HepG2 (cell line): ENCODE data around the gene BBS9. TPM values are rescaled to one million over a fixed set of nuclear protein-coding genes. Genes with fewer than 3 reads are reported as not detected.

Source experiments
- AHR ChIP-seq: IDR thresholded peaks from 2 replicates; pipeline ENCODE4 v1.6.1; 2018; ENCODE audit warnings: missing genetic modification reagents, missing compliant biosample characterization
- CCDC6 ChIP-seq: sonication (generic); formaldehyde crosslinking; IDR thresholded peaks from 2 replicates; pipeline ENCODE4 v1.8.1; 2022; ENCODE audit warnings: mild to moderate bottlenecking, missing genetic modification reagents, moderate library complexity
- GFI1 ChIP-seq: sonication (generic); formaldehyde crosslinking; IDR thresholded peaks from 2 replicates; pipeline ENCODE4 v1.5.0; 2020; ENCODE audit warnings: missing genetic modification reagents, mild to moderate bottlenecking, borderline replicate concordance
- NCOA1 ChIP-seq: sonication (generic); formaldehyde crosslinking; IDR thresholded peaks from 2 replicates; pipeline ENCODE4 v1.9.0; 2021; ENCODE audit warnings: missing genetic modification reagents
- NFYB ChIP-seq: sonication (generic); formaldehyde crosslinking; IDR thresholded peaks from 2 replicates; pipeline ENCODE4 v1.4.0; 2020; ENCODE audit warnings: missing genetic modification reagents
- PHF21A ChIP-seq: sonication (generic); formaldehyde crosslinking; IDR thresholded peaks from 2 replicates; pipeline ENCODE4 v1.5.0; 2020; ENCODE audit warnings: mild to moderate bottlenecking, missing genetic modification reagents
- POLR2A ChIP-seq, 2 experiments: IDR thresholded peaks; 2 replicates each; pipeline ENCODE4 v1.6.1; 2011; ENCODE audit warnings: low read depth in 2 of 2, low read length in 2 of 2, mild to moderate bottlenecking in 1 of 2, moderate library complexity in 1 of 2; ENCODE audit not compliant: insufficient read depth in 1 of 2
- RELA ChIP-seq: sonication (generic); formaldehyde crosslinking; IDR thresholded peaks from 2 replicates; pipeline ENCODE4 v1.4.0; 2020; ENCODE audit warnings: missing genetic modification reagents
- SYNCRIP ChIP-seq: fragments of 200-400 bp; formaldehyde crosslinking; IDR thresholded peaks from 2 replicates; pipeline ENCODE4 v1.6.1; 2018; ENCODE audit warnings: mild to moderate bottlenecking, low read depth, low read length; ENCODE audit not compliant: insufficient read depth
- TFE3 ChIP-seq: IDR thresholded peaks from 2 replicates; pipeline ENCODE4 v1.6.1; 2016
- ZNF224 ChIP-seq: sonication (generic); formaldehyde crosslinking; IDR thresholded peaks from 2 replicates; pipeline ENCODE4 v1.5.0; 2020; ENCODE audit warnings: mild to moderate bottlenecking, missing genetic modification reagents
- ZNF564 ChIP-seq: sonication (generic); formaldehyde crosslinking; IDR thresholded peaks from 2 replicates; pipeline ENCODE4 v1.8.1; 2023; ENCODE audit warnings: mild to moderate bottlenecking, missing genetic modification reagents
- polyA plus RNA-seq, 8 experiments: library from polyadenylated mRNA; depleted of rRNA in 3 of 8; stranded (reverse) in 7 of 8; unstranded in 1 of 8; fragments of >200 nt; fragmentation: Illumina TruSeq in 4 of 8; extraction: Trizol in 4 of 8; gene quantifications; 2 replicates each; pipeline versions ENCODE4 v1.2.1 to v1.2.3, GENCODE V29; 2011 to 2016; ENCODE audit warnings: low read depth in 4 of 8, missing spikeins in 1 of 8, mixed read lengths in 1 of 8; ENCODE audit not compliant: insufficient read depth in 1 of 8
- total RNA-seq, 5 experiments: library from RNA; depleted of rRNA; stranded (reverse); fragments of >200 nt; fragmentation: Illumina TruSeq; extraction: Trizol; gene quantifications; 2 replicates each; pipeline ENCODE4 v1.2.3, GENCODE V29; 2016; ENCODE audit warnings: low read depth in 1 of 5
- TF ChIP-seq, protein P1 (sequence below): sonication (generic); formaldehyde crosslinking; IDR thresholded peaks from one replicate; pipeline ENCODE4 v1.5.1; 2020; ENCODE audit warnings: mild to moderate bottlenecking, missing genetic modification reagents; ENCODE audit errors: not compliant biosample characterization
- TF ChIP-seq, protein P2 (sequence below): sonication (generic); formaldehyde crosslinking; IDR thresholded peaks from 2 replicates; pipeline ENCODE4 v1.5.0; 2020; ENCODE audit warnings: mild to moderate bottlenecking, missing genetic modification reagents
- TF ChIP-seq, protein P3 (sequence below): sonication (generic); formaldehyde crosslinking; IDR thresholded peaks from 2 replicates; pipeline ENCODE4 v1.5.1; 2020; ENCODE audit warnings: mild to moderate bottlenecking, missing genetic modification reagents, borderline replicate concordance

Gene BBS9
- total and polyA plus RNA-seq, 2 of the 13 experiments (the other 11 are each of a cell fraction or from before 2014, with no cell fraction given) = 5.1 to 7.8 TPM

DNA sequence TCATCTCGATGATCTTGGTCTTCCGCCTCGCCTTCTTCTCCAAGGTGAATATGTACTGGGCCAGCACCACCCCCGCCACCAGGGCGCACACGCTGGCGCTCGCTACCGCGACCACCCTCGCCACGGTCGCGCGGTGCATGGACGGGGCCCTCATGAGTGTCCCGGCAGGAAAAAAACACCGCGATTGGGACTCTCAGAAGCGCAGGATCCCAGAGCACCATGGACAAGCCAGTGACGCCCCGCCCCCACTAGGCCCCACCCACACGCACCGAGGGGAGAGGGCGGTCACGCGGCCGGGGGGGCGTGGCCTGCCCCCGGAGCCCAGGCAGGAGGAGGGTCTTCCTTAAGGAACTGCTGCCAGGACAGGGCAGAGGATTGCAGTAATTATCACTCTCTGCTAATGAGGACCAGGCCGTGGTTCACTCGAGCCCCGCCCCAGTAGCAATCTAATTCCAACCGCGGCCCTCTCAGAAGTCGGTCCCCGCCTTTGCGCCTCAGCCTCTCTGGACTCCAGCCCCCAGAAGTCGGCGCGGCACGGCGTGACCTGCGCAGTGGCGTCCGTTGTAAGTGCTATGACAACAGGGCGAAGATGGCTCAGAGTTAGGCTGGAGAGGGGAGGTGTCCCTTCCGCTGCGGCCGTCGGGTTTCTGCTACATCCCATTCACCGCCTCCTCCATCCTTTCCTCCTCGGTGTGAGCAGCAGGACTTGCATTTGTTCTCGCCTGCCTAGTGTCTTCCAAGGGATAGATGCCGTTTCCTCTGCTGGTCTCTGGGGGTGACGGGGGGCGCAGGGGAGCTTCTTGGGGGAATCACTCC lies at the start of gene BBS9 (continued):
- TF ChIP-seq, protein P1, sequence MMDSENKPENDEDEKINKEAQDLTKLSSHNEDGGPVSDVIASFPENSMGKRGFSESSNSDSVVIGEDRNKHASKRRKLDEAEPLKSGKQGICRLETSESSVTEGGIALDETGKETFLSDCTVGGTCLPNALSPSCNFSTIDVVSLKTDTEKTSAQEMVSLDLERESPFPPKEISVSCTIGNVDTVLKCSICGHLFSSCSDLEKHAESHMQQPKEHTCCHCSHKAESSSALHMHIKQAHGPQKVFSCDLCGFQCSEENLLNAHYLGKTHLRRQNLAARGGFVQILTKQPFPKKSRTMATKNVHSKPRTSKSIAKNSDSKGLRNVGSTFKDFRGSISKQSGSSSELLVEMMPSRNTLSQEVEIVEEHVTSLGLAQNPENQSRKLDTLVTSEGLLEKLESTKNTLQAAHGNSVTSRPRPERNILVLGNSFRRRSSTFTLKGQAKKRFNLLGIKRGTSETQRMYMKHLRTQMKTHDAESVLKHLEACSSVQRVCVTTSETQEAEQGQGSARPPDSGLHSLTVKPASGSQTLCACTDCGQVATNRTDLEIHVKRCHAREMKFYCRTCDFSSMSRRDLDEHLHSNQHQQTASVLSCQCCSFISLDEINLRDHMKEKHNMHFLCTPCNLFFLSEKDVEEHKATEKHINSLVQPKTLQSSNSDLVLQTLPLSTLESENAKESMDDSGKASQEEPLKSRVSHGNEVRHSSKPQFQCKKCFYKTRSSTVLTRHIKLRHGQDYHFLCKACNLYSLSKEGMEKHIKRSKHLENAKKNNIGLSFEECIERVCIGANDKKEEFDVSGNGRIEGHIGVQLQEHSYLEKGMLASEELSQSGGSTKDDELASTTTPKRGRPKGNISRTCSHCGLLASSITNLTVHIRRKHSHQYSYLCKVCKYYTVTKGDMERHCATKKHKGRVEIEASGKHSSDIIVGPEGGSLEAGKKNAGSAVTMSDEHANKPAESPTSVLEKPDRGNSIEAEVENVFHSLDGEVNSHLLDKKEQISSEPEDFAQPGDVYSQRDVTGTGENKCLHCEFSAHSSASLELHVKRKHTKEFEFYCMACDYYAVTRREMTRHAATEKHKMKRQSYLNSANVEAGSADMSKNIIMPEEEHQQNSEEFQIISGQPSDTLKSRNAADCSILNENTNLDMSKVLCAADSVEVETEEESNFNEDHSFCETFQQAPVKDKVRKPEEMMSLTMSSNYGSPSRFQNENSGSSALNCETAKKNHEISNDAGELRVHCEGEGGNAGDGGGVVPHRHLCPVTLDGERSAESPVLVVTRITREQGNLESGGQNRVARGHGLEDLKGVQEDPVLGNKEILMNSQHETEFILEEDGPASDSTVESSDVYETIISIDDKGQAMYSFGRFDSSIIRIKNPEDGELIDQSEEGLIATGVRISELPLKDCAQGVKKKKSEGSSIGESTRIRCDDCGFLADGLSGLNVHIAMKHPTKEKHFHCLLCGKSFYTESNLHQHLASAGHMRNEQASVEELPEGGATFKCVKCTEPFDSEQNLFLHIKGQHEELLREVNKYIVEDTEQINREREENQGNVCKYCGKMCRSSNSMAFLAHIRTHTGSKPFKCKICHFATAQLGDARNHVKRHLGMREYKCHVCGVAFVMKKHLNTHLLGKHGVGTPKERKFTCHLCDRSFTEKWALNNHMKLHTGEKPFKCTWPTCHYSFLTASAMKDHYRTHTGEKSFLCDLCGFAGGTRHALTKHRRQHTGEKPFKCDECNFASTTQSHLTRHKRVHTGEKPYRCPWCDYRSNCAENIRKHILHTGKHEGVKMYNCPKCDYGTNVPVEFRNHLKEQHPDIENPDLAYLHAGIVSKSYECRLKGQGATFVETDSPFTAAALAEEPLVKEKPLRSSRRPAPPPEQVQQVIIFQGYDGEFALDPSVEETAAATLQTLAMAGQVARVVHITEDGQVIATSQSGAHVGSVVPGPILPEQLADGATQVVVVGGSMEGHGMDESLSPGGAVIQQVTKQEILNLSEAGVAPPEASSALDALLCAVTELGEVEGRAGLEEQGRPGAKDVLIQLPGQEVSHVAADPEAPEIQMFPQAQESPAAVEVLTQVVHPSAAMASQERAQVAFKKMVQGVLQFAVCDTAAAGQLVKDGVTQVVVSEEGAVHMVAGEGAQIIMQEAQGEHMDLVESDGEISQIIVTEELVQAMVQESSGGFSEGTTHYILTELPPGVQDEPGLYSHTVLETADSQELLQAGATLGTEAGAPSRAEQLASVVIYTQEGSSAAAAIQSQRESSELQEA (CRISPR knock-in tag) = peak; percentile 34
- TF ChIP-seq ZNF224 (CRISPR knock-in tag) = 0 out of 2 replicates have a peak, but pooled peaks have one; percentile 63
- TF ChIP-seq CCDC6 = peak; percentile 54; the same call in 1 of the 2 replicates
- TF ChIP-seq POLR2A (IDR thresholded peaks at IDR 0.05; ENCODE audit: insufficient read depth in 1 of 2, low read depth in 2 of 2, low read length in 2 of 2) = peak; percentile 62 to 70
- peak; percentile 43; the same call in 1 of the 2 replicates for TF ChIP-seq NCOA1 (CRISPR knock-in tag)
- no peak for TF ChIP-seq GFI1
- no peak for TF ChIP-seq RELA (CRISPR knock-in tag)
- TF ChIP-seq, protein P2, sequence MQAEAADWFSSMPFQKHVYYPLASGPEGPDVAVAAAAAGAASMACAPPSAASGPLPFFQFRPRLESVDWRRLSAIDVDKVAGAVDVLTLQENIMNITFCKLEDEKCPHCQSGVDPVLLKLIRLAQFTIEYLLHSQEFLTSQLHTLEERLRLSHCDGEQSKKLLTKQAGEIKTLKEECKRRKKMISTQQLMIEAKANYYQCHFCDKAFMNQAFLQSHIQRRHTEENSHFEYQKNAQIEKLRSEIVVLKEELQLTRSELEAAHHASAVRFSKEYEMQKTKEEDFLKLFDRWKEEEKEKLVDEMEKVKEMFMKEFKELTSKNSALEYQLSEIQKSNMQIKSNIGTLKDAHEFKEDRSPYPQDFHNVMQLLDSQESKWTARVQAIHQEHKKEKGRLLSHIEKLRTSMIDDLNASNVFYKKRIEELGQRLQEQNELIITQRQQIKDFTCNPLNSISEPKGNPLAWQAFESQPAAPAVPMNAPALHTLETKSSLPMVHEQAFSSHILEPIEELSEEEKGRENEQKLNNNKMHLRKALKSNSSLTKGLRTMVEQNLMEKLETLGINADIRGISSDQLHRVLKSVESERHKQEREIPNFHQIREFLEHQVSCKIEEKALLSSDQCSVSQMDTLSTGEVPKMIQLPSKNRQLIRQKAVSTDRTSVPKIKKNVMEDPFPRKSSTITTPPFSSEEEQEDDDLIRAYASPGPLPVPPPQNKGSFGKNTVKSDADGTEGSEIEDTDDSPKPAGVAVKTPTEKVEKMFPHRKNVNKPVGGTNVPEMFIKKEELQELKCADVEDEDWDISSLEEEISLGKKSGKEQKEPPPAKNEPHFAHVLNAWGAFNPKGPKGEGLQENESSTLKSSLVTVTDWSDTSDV (CRISPR knock-in tag) = 0 out of 2 replicates have a peak, but pooled peaks have one; percentile 55
- TF ChIP-seq SYNCRIP = no peak
- peak; percentile 45 for TF ChIP-seq NFYB (CRISPR knock-in tag)
- TF ChIP-seq PHF21A (CRISPR knock-in tag) = peak; percentile 31; the same call in 1 of the 2 replicates
- peak; percentile 67; the same call in 1 of the 2 replicates for TF ChIP-seq ZNF564 (CRISPR knock-in tag)
- peak; percentile 75 for TF ChIP-seq TFE3
- TF ChIP-seq, protein P3, sequence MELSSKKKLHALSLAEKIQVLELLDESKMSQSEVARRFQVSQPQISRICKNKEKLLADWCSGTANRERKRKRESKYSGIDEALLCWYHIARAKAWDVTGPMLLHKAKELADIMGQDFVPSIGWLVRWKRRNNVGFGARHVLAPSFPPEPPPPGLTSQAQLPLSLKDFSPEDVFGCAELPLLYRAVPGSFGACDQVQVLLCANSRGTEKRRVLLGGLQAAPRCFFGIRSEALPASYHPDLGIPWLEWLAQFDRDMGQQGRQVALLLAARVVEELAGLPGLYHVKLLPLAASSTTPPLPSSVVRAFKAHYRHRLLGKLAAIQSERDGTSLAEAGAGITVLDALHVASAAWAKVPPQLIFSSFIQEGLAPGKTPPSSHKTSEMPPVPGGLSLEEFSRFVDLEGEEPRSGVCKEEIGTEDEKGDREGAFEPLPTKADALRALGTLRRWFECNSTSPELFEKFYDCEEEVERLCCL = no peak
- peak; percentile 55; the same call in 1 of the 2 replicates for TF ChIP-seq AHR (CRISPR knock-in tag)
